Coronary artery (tissue), 2 donors: Measurements from ENCODE around the gene DIP2C.
"Not testable (repeated sequence)": the region's sequence is repeated elsewhere in the genome, so short reads cannot be mapped to it uniquely, and the experiment has no call there.

Experiments used
- DNase-seq: peaks from one replicate; pipeline ENCODE4 v3.0.0-alpha.2; 2017; ENCODE audit warnings: low spot score
- H3K27ac ChIP-seq, 2 donors: fragments of 200-600 bp; sonication (generic); one replicate each; pipeline ENCODE4 v1.5.1; 2016 to 2019
- H3K4me3 ChIP-seq: fragments of 200-600 bp; sonication (generic); 2 replicates; pipeline ENCODE4 v1.5.1; 2016; ENCODE audit warnings: mild to moderate bottlenecking, moderate library complexity
- TF ChIP-seq, protein P1 (sequence below): fragments of 200-600 bp; sonication (generic); IDR thresholded peaks from one replicate; pipeline ENCODE4 v1.5.1; 2019; ENCODE audit warnings: antibody characterized with exemption

Gene DIP2C

DNA sequence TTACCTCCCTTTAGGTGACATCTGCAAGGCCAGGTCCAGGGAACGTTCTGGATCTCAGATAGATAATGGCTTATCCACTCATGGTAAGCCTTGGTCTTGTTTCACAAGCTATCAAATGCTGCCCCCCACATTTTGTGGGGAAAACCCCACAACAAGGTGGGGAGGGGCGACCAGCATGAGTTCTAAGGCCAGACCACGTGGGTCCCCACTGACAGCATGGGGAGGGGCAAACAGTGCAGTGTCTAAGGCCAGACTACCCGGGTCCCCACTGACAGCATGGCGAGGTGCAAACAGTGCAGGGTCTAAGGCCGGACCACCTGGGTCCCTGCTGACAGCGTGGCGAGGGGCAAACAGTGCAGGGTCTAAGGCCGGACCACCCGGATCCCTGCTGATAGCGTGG, 102.8 kb downstream of the DIP2C start:
- TF ChIP-seq, protein P1, sequence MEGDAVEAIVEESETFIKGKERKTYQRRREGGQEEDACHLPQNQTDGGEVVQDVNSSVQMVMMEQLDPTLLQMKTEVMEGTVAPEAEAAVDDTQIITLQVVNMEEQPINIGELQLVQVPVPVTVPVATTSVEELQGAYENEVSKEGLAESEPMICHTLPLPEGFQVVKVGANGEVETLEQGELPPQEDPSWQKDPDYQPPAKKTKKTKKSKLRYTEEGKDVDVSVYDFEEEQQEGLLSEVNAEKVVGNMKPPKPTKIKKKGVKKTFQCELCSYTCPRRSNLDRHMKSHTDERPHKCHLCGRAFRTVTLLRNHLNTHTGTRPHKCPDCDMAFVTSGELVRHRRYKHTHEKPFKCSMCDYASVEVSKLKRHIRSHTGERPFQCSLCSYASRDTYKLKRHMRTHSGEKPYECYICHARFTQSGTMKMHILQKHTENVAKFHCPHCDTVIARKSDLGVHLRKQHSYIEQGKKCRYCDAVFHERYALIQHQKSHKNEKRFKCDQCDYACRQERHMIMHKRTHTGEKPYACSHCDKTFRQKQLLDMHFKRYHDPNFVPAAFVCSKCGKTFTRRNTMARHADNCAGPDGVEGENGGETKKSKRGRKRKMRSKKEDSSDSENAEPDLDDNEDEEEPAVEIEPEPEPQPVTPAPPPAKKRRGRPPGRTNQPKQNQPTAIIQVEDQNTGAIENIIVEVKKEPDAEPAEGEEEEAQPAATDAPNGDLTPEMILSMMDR = no peak
- no peak overlapping the region for H3K27ac ChIP-seq
- H3K4me3 ChIP-seq = no peak overlapping the region
- DNase-seq = no peak

DNA sequence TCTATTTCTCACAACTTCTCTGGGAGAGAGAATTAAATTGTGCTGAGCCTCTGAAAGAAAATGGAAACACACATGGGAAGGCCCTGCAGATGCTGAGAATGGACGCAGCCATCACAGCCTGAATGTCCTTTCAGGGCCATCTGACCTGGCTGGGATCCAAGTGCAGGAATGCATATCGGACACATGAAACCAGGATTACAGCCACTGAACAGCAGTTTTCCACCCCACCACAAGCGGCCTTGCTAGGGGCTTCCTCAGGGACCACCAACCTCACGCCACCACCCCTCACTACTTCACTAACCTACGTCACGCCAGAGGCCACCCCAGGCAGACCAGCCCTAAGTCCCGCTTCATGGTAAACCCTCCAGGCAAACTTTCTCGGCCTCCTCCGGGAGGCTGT, 103.3 kb downstream of the DIP2C start:
- no peak for DNase-seq
- TF ChIP-seq, protein P1 = no peak
- Histone ChIP-seq H3K27ac (no peak overlapping the region), H3K4me3 (no peak overlapping the region)

DNA sequence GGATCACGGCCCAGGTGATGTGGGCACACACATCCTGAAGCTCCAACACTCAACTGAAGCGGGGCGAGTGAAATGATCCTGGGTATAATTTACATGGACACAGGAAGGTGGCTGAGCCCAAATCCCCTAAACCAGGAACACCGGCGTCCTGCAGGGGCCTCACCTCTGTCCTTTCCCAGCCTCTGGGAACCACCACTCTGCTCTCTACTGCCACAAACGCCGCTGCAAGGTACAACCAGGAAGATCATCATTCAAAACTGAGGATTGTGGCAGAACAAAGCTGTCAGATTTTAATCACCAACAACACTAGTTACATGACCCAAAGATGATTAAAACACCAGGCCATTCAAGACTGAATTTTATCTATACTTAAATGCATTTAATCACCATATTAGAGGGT, 104.0 kb downstream of the DIP2C start:
- TF ChIP-seq, protein P1 = no peak

DNA sequence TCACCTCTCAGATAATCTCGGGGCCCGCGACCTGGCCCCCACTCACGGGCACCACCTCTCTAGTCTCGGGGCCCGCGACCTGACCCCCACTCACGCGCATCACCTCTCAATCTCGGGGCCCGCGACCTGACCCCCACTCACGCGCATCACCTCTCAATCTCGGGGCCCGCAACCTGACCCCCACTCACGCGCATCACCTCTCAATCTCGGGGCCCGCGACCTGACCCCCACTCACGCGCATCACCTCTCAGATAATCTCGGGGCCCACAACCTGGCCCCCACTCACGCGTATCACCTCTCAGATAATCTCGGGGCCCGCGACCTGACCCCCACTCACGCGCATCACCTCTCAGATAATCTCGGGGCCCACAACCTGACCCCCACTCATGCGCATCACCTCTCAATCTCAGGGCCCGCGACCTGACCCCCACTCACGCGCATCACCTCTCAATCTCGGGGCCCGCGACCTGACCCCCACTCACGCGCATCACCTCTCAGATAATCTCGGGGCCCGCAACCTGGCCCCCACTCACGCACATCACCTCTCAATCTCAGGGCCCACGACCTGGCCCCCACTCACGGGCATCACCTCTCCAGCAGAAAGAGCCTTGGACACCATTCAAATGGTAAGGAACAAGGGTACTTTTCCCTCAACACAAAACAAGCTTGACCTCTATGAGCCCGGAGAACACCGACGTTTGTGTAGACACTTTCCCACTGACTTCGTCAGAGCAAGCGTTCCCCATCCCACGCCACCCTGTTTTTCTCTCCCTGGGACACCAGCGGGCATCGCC, 104.8 kb downstream of the DIP2C start:
- DNase-seq, H3K27ac ChIP-seq, H3K4me3 ChIP-seq: not testable (repeated sequence)

More for the DNA sequence above, 104.0 kb downstream of the DIP2C start:
- H3K4me3 ChIP-seq = no peak overlapping the region
- H3K27ac ChIP-seq = no peak overlapping the region
- no peak for DNase-seq

DNA sequence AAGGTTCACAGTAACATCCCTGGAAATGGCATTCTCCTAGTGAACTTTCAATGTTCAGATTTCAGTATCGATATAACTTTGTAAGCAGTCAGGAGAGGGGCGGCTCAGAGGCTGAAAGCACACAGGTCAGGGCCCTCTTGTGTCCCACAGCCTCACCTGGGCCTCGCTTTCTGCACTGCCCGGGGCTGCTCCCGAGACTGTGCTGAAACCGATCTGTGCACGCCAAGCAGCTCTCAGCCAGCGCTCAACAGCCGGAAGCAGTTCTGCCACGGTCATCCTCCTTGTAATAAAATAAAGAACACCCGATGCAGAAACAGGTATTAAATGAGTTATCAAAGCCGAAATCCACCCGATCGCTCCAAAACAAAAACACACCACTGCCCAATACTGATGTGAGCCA, 106.0 kb downstream of the DIP2C start:
- Histone ChIP-seq H3K4me3 (no peak overlapping the region), H3K27ac (no peak overlapping the region)
- DNase-seq = no peak
- TF ChIP-seq, protein P1 = no peak

DNA sequence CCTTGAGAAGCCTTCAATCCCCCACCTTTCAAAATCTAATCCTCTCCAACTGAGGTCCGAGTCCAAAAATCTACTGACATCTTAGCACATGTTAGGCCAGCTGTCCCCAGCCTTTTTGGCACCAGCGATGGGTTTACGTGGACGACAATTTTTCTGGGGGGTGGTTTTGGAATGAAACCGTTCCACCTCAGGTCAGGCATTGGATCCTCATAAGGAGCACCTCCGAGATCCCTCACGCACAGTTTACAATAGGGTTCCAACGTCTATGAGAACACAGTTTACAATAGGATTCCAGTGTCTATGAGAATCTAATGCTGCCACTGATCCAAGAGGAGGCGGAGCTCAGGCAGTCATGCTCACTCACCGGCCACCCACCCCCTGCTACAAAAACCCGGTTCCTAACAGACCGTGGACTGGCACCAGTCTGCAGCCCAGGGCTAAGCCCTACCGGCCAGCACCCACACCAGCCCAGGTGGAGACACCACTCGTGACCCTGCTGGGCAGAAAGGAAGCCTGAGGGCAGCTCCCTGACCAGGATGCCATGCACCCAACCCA, 107.6 kb downstream of the DIP2C start:
- no peak for DNase-seq
- Histone ChIP-seq H3K27ac (peak overlapping the region in 1 of 2 donors; percentile 51), H3K4me3 (no peak overlapping the region)
- TF ChIP-seq, protein P1 = no peak

DNA sequence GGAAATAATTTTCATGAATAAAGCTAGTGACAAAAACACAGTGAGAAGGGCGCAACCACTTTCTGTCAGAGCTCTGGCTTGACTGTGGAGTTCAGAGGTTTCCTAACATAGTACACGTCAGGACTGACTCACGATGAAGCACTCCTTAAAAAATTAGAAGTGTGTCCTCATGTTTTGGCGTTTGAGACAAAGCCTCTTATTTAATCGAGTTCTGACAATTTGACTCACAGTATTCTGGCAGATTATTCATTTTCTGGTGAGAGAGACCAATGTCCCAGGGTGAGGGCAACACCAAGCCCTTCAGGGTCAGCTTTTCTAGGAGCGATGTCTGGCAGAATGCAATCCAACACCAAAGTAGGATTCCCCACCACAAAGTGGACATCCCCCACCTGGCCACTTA, 108.7 kb downstream of the DIP2C start:
- Histone ChIP-seq H3K27ac (peak overlapping the region in 1 of 2 donors; percentile 76), H3K4me3 (no peak overlapping the region)
- no peak for DNase-seq
- TF ChIP-seq, protein P1 = no peak
